MM.1S (cell line): Measurements from ENCODE around the gene PDIA4.
"Not testable (repeated sequence)": the region's sequence is repeated elsewhere in the genome, so short reads cannot be mapped to it uniquely, and the experiment has no call there.

ENCODE experiments used
- EZH2 ChIP-seq: fragments of 300-600 bp; sonication (generic); optimal IDR thresholded peaks from 2 replicates; pipeline ENCODE3; 2017; ENCODE audit warnings: low read depth, mild to moderate bottlenecking, antibody characterized with exemption, low read length, mixed read lengths
- EZH2phosphoT487 ChIP-seq: fragments of 300-600 bp; sonication (generic); IDR thresholded peaks from 2 replicates; pipeline ENCODE4 v1.6.1; 2018; ENCODE audit warnings: antibody characterized with exemption, low read length
- TF ChIP-seq, protein P1 (sequence below): fragments of 300-600 bp; sonication (generic); IDR thresholded peaks from 2 replicates; pipeline ENCODE4 v1.5.1; 2016; ENCODE audit warnings: antibody characterized with exemption, low read length, mixed read lengths

DNA sequence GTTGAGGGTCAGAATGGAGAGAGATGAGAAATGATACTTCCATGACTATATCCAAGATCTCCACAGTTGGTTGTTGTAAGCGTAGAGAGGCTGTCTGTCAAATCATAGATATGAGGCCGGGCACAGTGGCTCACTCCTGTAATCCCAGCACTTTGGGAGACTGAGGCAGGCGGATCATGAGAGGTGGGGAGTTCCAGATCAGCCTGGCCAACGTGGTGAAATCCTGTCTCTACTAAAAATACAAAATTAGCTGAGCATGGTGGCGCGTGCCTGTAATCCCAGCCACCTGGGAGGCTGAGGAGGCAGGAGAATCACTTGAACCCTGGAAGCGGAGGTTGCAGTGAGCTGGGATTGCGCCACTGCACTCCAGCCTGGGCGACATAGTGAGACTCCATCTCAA, 2.1 kb upstream of the PDIA4 start:
- TF ChIP-seq, protein P1, sequence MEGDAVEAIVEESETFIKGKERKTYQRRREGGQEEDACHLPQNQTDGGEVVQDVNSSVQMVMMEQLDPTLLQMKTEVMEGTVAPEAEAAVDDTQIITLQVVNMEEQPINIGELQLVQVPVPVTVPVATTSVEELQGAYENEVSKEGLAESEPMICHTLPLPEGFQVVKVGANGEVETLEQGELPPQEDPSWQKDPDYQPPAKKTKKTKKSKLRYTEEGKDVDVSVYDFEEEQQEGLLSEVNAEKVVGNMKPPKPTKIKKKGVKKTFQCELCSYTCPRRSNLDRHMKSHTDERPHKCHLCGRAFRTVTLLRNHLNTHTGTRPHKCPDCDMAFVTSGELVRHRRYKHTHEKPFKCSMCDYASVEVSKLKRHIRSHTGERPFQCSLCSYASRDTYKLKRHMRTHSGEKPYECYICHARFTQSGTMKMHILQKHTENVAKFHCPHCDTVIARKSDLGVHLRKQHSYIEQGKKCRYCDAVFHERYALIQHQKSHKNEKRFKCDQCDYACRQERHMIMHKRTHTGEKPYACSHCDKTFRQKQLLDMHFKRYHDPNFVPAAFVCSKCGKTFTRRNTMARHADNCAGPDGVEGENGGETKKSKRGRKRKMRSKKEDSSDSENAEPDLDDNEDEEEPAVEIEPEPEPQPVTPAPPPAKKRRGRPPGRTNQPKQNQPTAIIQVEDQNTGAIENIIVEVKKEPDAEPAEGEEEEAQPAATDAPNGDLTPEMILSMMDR = not testable (repeated sequence)
- not testable (repeated sequence) for TF ChIP-seq EZH2, EZH2phosphoT487
